ENCODE results near the gene STX18. TPM values are rescaled to one million over a fixed set of nuclear protein-coding genes. Genes with fewer than 3 reads are reported as not detected.

The STX18 gene
- 20.3 to 23.2 TPM (median 21.6 TPM) in 5 replicates for total RNA-seq (2022; extraction: Qiagen RNA extraction; ENCODE audit: low read depth)

DNA sequence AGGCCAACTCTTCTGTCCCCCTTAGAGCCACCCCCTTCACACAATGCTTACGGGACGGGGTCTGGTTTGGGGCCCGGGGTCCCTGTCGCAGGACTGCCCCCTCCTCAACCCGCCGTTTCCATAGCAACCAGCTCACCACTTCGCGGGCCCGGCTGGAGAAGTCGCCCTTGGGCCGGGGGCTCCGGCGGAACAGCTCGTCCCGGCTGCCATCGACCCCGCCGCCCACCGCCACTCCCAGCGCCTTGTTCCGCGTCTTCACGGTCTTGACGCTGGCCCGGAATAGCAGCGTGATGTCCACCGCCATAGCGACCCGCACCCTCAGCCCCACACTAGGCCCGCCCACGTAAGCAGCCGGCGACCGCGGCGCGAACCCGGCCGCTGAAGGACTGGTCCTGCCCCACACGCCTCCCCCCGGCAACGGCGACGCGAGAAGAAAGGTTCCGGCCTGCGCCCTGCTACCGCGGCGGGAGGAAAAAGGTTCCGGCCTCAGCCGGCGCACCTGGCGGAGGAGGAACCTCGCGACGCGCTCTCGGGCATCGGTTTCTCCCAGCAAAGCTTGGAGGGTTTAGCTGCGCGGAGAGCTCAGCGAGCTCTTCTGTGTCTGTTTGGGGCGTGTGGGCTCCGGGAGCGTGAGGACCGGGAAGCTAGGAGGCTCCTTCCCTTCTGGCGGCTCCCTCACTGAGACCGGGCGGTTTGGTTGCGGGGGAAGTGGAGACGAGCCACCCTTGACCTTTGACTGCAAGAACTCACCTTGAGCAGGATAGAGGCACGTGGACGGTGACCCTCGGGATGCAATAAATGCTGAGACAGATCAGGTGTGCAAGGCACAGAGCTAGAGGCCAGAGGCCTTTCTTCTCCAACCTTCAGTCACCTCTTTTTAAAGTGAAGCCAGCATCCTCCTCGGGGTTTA lies at the start of gene STX18:
STX18 (minus strand) TSS at position 388 of the 910 bp plus-strand sequence; CDS start at position 304, 84 bp downstream.

DNA sequence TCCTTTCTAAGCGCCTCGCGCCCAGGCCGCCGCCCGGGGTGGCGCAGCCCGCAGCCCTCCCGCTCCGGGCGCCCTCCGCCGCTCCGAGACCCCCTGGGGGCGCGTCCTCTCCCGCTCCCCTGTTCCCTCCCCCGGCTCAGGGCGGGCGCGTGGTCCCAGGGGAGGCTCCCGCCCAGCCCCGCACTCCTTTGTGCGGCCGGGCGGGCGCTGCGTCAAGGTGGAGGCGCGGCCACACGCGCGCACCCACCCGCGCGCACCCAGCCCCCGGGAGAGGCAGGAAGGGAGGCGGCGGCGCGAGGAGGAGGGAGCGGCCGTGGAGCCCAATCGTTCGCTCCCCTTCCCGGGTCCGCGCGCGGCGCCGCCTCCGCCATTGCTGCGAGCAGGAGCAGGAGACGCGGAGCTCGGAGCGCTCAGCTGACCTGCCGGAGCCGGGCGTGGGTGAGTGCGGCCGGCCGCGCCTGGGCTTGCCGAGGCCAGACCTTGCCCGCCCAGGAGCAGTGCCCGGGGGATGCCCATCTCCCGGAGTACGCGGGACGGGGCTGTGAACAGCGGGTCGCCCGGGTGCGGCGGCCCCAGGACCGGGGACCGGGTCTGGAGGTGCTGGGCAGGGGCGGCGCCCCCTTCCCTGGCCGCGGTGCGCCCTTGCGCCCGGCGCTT lies 155.0 kb downstream of the STX18 start, which contains the start of gene NSG1:
NSG1 (plus strand) TSS at position 367 of the 657 bp plus-strand sequence. CDS start 528 bp downstream, outside the sequence.

Other genes with a start within 250 kb of the STX18 start
- gene NSG1, start 154.9 kb downstream of the STX18 start, total RNA-seq (2022; extraction: Qiagen RNA extraction; ENCODE audit: low read depth): 0.46 to 0.86 TPM (median 0.65 TPM) in 5 replicates